GM19240 (cell line): ENCODE measurements around the gene SLC39A11.

Experiments used
- DNase-seq: peaks from one replicate; pipeline ENCODE4 v3.0.0; 2011; ENCODE audit warnings: low spot score; ENCODE audit not compliant: insufficient read length

The SLC39A11 gene

GRCh38 chr17:72978593-72979218 lies 113.8 kb downstream of the SLC39A11 start:
- DNase-seq, result no peak

GRCh38 chr17:72977771-72978417 lies 114.6 kb downstream of the SLC39A11 start:
- DNase-seq, result no peak

- DNase-seq, result no peak
Measured at GRCh38 chr17:72976971-72977770, 115.3 kb downstream of the SLC39A11 start.

- no peak for DNase-seq
Measured at GRCh38 chr17:72975509-72975908, 117.0 kb downstream of the SLC39A11 start.

DNA sequence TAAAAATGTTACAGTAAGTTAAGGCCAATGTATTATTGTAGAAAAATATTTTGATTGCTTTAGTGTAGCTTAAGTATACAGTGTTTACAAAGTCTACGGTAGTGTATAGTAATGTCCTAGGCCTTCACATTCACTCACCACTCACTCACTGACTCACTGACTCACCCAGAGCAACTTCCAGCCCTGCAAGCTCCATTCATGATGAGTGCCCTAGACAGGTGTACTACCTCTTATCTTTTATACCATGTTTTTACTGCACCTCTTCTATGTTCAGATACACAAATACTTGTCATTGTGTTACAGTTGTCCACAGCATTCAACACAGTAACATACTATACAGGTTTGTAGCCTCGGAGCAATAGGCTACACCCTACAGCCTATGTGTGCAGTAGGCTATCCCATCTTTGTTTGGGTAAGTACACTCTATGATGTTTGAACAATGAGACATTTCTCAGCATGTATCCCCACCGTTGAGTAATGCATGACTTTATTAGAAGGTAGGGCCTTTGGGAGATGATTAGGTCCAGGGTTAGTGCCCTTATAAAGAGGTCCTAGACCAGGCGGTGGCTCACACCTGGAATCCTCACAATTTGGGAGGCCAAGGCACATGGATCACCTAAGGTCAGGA lies 117.8 kb downstream of the SLC39A11 start:
- no peak for DNase-seq

- no peak for DNase-seq
Measured at GRCh38 chr17:72972263-72972951, 120.1 kb downstream of the SLC39A11 start.

DNA sequence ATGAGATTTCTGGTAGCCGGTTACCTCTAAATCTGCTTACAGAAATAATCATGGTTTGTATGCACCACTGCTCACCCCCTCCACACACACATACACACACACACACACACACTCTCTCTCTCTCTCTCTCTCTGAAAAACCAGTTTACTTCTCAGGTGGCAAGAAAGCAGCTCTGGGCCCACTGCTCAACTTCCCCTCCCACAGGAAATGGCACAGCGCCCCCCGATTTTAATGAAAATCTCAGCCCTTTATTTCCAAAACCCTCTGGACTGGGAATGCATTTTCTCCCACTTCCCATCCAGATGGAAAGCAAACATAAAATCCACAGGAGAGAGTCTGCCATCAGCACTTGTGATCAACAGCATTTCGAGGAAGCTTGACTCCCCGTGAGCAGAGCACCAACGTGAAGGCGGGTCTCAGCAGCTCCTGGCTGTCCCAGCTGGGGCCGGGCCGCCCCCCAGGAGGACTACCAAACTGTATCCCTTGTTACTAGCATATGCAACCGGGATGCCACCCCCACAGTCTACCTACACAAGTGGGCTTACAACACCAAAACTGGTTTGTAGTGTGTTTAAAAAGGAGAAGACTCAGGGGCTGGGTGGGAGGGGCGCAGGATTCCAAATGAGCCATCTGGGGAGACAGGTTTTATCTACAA lies 121.1 kb downstream of the SLC39A11 start:
- no peak for DNase-seq

- DNase-seq, result no peak
Measured at GRCh38 chr17:72970797-72971196, 121.7 kb downstream of the SLC39A11 start.

DNA sequence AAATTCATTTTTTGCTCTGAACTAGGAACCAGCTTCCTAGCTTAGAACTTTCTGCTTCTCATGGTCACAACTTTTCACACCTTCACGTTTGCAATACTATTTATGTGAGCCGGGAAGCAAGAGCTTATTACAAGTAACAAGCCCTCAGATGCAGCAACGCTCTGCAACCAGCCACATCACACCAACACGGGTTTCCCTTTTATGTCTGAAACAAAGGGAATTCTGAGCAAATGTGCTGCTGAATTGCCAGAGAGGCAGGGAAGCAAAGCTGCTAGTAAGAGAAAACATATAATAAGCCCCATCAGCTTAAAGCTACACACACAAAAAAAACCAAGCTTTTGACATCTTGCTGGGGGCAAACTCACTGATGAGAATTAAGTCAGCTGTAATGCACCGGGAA lies 122.2 kb downstream of the SLC39A11 start:
- no peak for DNase-seq

GRCh38 chr17:72969293-72969906 lies 123.1 kb downstream of the SLC39A11 start:
- DNase-seq, result no peak

- no peak for DNase-seq
Measured at GRCh38 chr17:72968798-72969197, 123.7 kb downstream of the SLC39A11 start.

GRCh38 chr17:72967977-72968585 lies 124.4 kb downstream of the SLC39A11 start:
- no peak for DNase-seq

GRCh38 chr17:72967277-72967970 lies 125.1 kb downstream of the SLC39A11 start:
- no peak for DNase-seq

DNA sequence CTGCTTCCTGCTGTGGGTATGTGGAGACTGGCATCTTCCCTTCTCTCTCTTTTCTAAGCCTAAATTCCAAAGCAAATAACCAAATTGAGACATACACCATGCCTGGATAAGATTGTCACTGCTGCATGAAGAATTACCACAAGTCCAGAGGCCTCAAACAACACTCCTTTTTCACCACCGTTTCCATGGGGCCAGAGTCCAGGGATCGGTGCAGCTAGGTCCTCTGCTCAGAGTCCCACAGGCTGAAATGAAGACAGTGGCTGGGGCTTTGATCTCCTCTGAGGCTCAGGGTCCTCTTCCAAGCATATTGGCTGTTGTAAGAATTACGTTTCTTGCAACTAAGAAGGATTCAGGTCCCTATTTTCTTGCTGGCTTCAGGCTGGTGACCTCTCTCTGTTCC lies 130.4 kb downstream of the SLC39A11 start:
- DNase-seq, result no peak

GRCh38 chr17:72955391-72956140 lies 136.9 kb downstream of the SLC39A11 start:
- DNase-seq, result no peak

- DNase-seq, result no peak
Measured at GRCh38 chr17:72954579-72954978, 137.9 kb downstream of the SLC39A11 start.

DNA sequence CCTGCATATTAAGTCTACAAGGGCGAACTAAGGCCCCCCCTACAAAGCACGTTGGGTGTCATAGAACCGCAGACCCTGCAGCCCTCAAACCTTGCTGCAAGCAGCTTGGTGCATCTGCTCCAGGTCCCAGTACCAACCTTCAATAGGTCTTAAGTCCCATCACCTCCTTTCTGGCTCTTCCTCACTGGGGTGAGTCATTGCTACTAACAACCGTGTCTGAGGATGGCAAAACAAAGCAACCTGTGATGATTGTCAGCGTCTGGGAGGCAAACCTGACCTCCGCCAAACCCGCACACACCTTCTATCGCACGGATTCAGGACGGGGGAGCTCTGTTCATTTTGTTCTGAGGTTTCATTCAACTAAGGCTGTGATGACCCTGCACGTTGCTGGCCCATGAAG lies 138.9 kb downstream of the SLC39A11 start:
- DNase-seq, result no peak

GRCh38 chr17:72952641-72953315 lies 139.7 kb downstream of the SLC39A11 start:
- DNase-seq, result no peak
